GM10248 (cell line): ENCODE data around the gene APBB1.

ENCODE experiments used
- CTCF ChIA-PET: fragments of 300-600 bp; sonication (Branson Sonifier 250); formaldehyde crosslinking; extraction: SDS; loops from one replicate; lab custom pipeline; 2021; ENCODE audit warnings: antibody characterized with exemption; lab: Yijun Ruan, JAX
- POLR2A ChIA-PET: fragments of 350-650 bp; sonication (Branson Sonifier 250); formaldehyde crosslinking; extraction: SDS; loops from one replicate; lab custom pipeline; 2020; ENCODE audit warnings: antibody characterized with exemption; lab: Yijun Ruan, JAX
- DNase-seq: peaks from one replicate; pipeline ENCODE4 v3.0.0; 2012; ENCODE audit errors: extremely low spot score
- TF ChIP-seq, protein P1 (sequence below): IDR thresholded peaks from 2 replicates; pipeline ENCODE4 v1.5.1; 2012; ENCODE audit warnings: mild to moderate bottlenecking, low read depth; ENCODE audit errors: extremely low read depth, missing control alignments, control extremely low read depth

The APBB1 gene

DNA sequence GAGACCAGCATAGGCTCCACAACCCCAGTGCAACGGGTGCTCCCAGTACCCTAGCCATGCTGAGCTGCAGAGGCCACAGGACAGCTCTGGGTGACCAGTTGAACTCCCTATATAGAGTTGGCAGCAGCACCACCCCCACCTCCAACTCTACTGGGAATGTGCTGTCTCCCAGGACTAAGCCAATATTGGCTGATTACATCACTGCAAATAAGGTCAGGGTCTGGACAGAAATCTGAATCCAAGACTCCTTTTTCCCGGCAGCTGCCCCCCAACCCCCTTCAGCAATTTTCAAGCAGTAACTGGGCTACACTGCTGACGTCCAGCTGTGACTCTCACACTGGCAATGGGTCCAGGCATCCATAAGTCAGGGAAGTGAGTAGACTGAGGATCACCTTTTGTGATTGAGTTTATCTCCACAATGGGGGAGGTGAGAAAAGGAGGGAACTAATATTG is 22.0 kb upstream of the APBB1 start, which contains the start of gene HPX:
Gene HPX (minus strand): TSS at position 82 of the 453 bp plus-strand sequence. CDS start 24 bp downstream, at position 58.
- TF ChIP-seq, protein P1, sequence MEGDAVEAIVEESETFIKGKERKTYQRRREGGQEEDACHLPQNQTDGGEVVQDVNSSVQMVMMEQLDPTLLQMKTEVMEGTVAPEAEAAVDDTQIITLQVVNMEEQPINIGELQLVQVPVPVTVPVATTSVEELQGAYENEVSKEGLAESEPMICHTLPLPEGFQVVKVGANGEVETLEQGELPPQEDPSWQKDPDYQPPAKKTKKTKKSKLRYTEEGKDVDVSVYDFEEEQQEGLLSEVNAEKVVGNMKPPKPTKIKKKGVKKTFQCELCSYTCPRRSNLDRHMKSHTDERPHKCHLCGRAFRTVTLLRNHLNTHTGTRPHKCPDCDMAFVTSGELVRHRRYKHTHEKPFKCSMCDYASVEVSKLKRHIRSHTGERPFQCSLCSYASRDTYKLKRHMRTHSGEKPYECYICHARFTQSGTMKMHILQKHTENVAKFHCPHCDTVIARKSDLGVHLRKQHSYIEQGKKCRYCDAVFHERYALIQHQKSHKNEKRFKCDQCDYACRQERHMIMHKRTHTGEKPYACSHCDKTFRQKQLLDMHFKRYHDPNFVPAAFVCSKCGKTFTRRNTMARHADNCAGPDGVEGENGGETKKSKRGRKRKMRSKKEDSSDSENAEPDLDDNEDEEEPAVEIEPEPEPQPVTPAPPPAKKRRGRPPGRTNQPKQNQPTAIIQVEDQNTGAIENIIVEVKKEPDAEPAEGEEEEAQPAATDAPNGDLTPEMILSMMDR = no peak
- ChIA-PET POLR2A (no interaction called here), CTCF (interaction anchor here (0.8 to 13.4 kb wide), 10 partner anchors 11 to 89 kb away, joined by 3 to 371 read pairs (median 20); partner anchors contain the start of gene APBB1)
- DNase-seq = no peak

DNA sequence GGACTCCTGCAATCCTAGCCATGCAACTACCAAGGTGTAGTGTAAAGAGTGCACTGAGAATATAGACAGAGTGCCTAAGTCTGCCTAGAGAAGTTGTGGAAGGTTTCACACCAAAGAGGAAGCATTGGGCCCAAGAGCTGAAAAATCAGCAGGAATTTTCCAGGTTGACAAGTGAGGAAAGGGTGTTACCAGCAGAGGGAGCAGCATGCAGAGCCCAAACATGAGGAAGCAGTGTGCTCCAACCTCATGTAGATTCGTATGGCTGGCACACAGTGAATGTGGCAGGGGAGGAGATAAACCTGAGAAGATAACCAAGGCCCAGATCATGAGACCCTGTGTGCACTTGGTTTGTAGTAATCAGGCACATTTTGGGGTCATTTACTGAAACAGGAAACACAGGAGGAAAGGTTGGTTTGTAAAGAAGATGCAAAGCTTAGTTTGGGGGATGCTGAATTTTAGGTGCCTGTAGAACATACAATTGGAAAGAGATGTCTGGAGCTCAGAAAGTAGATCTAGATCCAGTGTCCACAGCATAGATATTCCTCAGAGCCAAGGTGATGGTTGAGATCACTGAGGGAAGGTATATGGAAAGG is 20.2 kb upstream of the APBB1 start:
- CTCF ChIA-PET = interaction anchor here (0.7 to 13.4 kb wide), 15 partner anchors 9 to 267 kb away, joined by 3 to 371 read pairs (median 4); partner anchors contain the start of genes APBB1 and SMPD1
- POLR2A ChIA-PET = no interaction called here
- TF ChIP-seq, protein P1 = peak; percentile 44
- no peak for DNase-seq

DNA sequence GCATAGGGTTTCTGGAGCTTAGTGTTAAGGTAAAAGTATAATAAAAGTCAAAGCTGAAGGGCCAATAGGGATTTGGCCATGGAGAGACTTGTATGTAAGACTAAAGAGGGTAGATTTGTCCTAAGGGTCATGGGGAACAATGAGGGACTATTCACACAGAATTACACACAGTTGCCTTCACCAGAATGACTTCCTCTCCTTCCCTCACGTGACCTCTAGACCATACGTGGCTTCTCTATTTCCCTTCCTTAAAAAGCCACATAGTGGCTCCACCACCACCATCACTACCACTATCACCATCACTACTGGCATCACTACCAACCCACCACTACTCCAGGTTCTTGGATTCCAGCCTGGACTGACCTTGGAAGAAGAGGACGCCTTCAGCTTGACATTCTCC is 19.1 kb upstream of the APBB1 start:
- ChIA-PET POLR2A (no interaction called here), CTCF (interaction anchor here (0.7 to 13.4 kb wide), 16 partner anchors 8 to 321 kb away, joined by 3 to 371 read pairs (median 4); partner anchors contain the start of genes APBB1 and SMPD1)
- DNase-seq = no peak
- TF ChIP-seq, protein P1 = no peak

DNA sequence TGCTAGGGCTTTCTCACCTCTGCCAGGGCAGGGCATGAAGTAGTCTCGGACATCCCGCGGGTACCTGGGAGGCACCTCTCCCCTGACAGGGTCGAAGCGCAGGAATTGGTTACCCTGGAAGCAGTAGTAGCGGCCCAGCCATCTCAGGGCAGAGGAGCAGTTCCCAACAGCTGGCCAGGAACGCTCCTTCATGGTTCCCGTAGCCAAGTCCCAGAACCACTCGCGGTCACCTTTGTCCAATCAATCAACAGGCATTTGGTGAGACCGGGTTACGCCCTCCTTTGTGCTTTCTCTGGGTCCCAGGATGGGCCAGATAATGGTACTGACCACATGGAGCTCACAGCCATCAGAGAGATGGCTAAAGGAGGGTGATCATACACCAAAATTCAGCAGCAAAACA is 18.5 kb upstream of the APBB1 start:
- ChIA-PET CTCF (interaction anchor here (0.7 to 13.4 kb wide), 13 partner anchors 7 to 321 kb away, joined by 3 to 371 read pairs (median 5); partner anchors contain the start of gene APBB1), POLR2A (no interaction called here)
- TF ChIP-seq, protein P1 = no peak
- no peak for DNase-seq

DNA sequence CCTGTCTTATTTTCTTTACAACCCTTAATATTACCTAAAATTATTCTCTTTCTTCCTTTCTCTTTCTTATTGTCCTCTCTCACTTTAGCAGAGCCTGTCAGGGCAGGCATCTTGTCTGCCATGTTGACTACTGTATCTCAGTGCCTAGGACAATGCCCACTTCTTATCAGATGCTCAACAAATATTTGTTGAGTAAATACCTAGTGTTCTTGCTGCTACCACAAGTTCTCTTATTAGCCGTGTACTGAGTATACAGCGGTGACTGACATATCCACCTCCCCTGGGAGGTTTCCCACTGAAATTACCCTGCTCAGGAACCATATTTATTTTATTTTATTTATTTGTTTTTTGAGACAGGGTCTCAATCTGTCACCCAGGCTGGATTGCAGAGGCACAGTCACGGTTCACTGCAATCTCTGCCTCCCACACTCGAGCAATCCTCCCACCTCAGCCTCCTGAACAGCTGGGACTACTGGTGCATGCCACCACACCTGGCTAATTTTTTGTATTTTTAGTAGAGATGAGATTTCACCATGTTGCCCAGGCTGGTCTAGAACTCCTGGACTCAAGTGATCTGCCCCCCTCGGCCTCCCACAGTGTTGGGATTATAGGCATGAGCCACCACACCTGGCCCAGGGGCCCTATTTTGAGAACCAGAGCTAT is 15.2 kb upstream of the APBB1 start:
- TF ChIP-seq, protein P1 = no peak

DNA sequence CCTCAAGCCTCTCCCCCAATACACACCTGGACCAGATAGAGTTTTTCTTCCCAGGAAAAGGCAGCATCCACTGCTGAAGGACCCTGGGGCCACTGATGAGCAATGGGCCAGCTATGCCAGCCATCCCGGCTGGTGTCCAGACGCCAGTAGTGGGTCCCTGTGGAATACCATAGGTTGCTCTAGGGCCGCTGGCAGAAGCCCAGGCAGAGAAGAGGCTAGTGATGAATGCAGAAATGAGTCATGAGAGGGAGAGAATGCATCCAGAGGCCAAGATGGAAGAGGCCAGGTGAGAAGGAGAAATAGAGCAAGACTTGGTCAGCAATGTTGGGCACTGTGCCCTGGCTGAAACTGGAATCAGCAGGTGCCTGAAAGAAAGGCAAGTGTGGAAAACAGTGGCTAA is 13.0 kb upstream of the APBB1 start:
- no peak for DNase-seq
- TF ChIP-seq, protein P1 = no peak
- ChIA-PET POLR2A (no interaction called here), CTCF (interaction anchor here (1.2 to 5.0 kb wide), 3 partner anchors 9 to 53 kb away, joined by 3 to 43 read pairs (median 34); partner anchors contain the start of gene HPX)

More for the DNA sequence above, 15.2 kb upstream of the APBB1 start:
- ChIA-PET POLR2A (no interaction called here), CTCF (interaction anchor here (1.5 to 4.0 kb wide), 3 partner anchors 9 to 55 kb away, joined by 3 to 31 read pairs (median 16); no protein-coding TSS in a partner anchor)
- DNase-seq = no peak
